GOT3 (cell line): ENCODE measurements around the gene NOM1.
"Not testable (repeated sequence)": the region's sequence is repeated elsewhere in the genome, so short reads cannot be mapped to it uniquely, and the experiment has no call there.

ENCODE experiments used
- DNase-seq: peaks from one replicate; lab custom pipeline; 2025; ENCODE audit warnings: mixed read lengths; lab: John Stamatoyannopoulos, UW

NOM1 gene

DNA sequence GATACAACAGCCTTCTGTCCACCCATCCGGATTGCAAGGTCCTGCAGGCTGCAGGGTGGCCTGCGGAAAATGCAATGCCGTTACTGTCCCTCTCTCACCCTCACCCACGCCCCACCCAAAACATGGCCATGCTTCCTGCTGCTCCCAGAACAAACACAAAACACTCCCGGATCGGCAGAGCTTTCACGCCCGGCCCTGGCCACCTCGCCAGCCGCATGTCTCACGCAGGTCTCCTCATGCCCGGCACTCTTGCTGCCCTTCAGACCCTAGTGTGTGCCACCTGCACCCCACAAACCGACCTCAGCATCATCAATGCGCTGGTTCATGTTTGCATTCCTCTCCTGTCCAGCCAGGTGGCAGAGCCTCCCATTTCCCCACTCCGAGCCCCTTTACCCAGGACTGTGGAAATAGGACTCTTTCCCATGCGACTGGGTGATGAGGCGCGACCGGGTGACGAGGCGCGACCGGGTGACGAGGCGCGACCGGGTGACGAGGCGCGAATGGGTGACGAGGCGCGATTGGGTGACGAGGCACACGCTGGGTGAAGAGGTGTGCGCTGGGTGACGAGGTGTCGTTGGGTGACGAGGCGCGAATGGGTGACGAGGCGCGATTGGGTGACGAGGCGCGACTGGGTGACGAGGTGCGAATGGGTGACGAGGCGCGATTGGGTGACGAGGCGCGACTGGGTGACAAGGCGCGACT lies 8.9 kb upstream of the NOM1 start:
- no peak for DNase-seq

GRCh38 chr7:156941393-156942182 lies 7.9 kb upstream of the NOM1 start:
- no peak for DNase-seq

- DNase-seq, result no peak
These were observed 6.8 kb upstream of the NOM1 start for GRCh38 chr7:156942708-156943090.

DNA sequence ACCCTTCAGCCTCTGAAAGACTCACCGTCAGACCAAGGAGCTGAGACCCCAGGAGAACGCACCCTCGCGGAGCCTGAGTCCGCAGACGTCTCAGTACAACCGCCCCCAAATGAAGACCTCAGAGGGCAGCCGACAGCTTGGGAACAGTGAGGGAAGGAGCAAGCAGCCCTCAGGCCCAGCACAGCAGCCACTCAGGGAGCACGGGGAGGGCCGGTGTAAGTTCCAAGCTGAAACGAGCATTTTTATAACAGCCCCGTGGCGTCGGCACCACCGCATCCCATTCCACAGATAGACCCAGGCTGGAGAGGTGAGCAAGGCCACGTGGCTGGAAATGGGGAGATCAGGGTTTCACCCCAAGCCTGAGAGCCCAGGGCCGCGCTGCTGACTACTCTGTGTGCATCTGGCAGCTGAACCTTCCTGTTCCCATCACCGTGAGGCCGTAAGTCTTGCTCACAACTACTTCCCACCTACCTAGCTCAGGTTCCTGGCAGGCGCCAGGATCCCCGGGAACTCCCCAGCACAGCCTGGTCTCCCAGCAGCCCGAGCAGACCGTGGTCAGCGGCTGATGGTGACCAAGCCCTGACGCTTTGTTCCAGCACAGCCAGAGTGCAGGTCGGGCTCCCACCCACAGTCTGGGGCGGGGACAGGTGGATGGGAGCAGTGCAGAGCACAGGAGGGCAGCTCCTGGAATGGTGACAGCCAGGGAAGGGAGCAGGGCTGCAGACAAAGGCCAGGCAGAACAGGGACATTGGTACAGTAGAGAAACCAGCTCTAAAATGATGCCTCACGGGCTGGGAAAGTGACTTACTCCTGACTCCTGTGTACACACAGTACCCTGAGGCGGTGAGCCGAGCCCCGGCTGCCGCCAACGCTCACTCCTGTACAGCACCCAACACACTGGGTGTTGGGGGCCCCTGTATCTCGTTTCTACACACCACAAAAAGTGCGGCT lies 6.1 kb upstream of the NOM1 start:
- no peak for DNase-seq

GRCh38 chr7:156944876-156945275 lies 4.6 kb upstream of the NOM1 start:
- DNase-seq, result no peak

DNA sequence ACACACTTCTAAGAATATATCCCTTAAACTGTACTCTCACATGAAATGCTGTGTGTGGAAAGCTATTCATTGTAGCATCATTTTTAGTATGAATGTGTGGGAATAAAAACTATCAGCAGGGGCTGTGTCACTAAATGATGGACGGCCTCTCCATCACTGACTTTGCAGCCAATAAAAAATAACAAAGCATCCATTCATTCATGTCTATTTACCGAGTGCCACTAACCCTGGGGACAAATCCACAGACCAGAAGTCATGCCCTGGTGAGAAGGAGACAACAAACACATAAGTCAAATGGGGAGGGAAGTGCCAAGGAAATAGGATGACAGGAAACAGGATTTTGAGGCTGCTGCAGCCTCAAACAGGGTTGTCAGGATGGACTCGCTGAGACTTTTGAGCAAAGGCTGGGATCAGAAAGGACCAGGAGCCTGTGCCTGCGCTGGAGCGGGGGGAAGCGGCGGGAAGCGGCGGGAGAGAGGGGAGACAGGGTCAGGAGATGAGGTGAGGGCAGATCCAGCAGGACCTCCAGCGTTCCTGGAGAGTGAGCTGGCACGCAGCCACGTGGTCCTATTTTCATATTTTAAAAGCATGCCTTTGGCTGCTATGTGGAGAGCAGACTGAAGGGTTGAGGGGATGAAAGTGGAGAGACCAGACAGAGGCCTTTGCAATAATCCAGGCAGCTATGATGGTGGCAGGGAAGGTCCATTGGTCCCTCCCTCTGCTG lies 2.2 kb upstream of the NOM1 start:
- DNase-seq, result no peak

GRCh38 chr7:156948361-156948760 lies 1.2 kb upstream of the NOM1 start:
- DNase-seq, result no peak

DNA sequence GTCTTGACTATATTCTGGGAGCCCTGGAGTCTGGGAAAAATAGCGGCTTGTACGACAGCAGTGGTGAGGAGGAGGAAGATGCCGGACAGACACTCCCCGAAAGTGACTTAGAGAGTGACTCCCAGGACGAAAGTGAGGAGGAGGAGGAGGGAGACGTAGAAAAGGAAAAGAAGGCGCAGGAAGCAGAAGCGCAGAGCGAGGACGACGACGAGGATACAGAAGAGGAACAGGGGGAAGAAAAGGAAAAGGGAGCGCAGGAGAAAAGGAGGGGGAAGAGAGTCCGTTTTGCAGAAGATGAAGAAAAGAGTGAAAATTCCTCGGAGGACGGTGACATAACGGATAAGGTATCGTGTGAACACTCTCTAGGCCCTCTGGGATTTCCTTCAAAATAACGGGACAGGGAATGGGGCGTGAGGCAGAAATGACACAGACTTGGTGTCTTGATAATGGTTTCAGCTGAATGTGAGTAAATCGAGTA lies 908 bp downstream of the NOM1 start:
- DNase-seq, result no peak

DNA sequence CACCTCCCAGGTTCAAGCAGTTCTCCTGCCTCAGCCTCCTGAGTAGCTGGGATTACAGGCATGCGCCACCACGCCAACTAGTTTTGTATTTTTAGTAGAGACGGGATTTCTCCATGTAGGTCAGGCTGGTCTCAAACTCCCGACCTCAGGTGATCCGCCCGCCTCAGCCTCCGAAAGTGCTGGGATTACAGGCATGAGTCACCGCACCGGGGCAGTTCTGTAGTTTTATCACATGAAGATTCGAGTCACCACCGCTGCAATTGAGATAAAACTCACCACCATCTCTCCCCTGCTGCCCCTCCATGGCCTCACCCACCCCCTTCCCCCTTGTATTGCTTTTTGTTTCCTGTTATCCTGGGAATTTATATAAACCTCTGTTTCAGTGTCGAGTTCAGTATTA lies 3.7 kb downstream of the NOM1 start:
- not testable (repeated sequence) for DNase-seq

- DNase-seq, result no peak
These were observed 5.4 kb downstream of the NOM1 start for GRCh38 chr7:156954941-156955340.

GRCh38 chr7:156956727-156957126 lies 7.2 kb downstream of the NOM1 start:
- DNase-seq, result no peak

DNA sequence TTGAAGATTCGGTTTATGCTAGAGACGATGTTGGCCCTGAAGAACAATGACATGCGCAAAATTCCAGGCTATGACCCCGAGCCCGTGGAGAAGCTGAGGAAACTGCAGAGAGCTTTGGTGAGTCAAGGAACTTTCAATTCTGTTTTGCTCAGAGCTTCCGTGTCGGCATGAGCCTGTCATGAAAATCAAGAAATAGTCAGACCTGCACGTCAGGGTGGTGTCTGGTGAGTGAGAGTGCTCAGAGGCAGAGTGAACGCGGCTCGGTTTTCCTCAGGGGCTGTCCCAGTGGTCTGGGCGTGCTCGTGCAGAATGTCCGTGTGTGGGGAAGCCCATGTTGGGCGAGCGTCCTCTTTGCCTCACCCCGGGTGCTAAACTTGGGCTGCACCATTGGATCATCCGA lies 12.6 kb downstream of the NOM1 start:
- no peak for DNase-seq

DNA sequence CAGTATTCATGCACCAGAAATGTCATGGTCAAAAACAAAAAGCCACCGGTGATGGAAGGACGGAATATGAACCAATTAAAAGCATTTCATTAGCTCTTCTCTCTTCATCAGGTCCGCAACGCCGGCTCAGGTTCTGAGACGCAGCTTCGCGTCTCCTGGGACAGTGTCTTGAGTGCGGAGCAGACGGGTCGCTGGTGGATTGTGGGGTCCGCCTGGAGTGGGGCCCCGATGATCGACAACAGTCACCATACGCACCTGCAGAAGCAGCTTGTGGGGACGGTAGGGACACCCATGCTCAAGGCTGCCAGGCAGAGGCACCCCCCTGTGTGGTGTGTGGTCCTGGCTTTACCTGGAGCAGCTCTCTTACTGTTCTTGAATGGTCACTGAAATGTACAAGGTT lies 13.4 kb downstream of the NOM1 start:
- no peak for DNase-seq

DNA sequence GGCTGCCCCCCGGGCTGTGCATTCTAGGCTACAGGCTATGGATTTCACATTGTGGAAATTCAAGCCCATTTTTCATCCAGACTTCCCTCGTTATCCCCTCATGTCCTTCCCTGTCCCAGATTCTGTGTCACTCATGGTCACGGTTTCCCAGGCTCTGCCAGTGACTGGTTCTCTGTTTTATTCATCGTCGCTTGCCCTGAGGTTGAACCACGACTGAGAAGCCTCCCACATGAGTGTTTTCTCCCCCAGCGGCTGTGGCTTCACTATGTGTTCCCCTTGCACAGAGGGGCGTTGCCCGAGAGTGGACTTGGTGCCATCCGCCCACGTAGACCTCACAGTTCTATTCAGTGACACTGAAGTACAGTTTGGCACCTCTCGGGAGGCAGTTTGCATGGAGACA lies 14.0 kb downstream of the NOM1 start:
- no peak for DNase-seq

DNA sequence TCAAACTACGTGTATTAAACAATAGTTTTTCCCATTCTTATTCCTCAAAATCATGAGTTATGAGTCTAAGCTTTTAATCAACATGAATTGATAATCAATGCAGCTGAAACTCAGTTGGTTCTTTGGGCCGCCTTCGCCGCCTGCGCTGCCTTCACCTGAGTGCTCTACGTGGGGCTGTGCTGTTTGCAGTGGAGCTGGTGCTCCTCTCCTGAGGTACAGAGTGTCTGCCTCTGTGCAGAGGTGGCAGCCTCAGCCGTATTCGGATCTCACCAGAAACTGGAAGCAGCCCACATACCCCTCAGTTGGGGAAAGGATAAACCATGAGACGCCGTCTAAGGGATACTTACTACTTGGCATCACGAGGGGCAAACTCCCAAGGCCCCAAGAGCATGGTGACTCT lies 15.5 kb downstream of the NOM1 start:
- no peak for DNase-seq

GRCh38 chr7:156966387-156966786 lies 16.9 kb downstream of the NOM1 start:
- DNase-seq, result no peak

- DNase-seq, result no peak
These were observed 18.7 kb downstream of the NOM1 start for GRCh38 chr7:156968183-156968582.

DNA sequence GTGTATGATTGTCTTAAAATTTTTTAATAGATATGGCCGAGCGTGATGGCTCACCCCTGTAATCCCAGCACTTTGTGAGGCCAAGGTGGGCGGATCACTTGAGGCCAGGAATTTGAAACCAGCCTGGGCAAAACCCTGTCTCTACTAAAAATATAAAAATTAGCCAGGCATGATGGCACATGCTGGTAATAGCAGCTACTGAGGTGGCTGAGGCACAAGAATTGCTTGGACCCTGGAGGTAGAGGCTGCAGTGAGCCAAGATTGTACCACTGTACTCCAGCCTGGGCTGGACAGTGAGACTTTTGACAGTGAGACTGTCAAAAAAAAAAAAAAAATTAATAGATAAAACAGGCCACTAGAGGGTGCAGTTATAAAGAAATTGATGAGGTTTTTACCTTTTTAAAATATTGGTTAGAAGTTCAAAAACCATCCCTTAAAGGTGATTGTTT lies 20.5 kb downstream of the NOM1 start:
- no peak for DNase-seq

DNA sequence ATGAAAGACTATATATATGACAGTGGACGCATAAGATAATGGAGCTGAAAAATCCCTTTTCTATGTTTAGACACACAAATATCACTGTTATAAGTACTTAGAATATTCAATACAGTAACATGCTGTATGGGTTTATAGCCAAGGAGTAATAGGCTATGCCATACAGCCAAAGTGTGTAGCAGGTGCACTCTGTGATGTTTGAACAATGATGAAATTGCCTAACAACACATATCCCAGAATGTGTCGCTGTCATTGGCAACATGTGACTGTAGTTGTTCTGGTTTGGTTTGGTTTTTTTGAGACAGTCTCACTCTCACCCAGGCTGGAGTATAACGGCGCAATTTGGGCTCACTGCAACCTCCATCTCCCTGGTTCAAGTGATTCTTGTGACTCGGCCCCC lies 26.1 kb downstream of the NOM1 start:
- no peak for DNase-seq

DNA sequence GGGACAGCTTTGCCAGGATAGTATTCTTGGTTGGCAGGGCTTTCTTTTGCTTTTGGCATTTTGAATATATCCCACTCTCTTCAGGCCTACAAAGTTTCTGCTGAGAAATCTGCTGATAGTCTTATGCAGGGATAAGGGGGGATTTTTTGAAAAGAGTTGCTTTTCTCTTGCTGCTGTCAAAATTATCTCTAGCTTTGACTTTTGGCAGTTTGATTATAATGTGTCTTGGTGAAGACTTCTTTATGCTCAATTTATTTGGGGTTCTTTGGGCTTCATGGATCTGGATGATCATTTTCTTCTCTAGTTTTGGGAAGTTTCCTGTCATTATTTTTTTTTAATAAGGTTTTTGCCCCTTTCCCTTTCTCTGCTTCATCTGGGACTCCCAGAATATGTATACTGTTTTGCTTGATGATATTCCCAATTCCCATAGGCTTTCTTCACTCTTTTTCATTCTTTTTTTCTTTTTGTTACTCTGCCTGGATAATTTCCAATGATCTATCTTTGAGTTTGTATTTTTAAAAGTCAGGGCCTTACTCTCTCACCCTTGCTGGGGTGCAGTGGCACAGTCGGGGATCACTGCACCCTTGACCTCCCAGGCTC lies 29.6 kb downstream of the NOM1 start:
- DNase-seq, result no peak

- no peak for DNase-seq
These were observed 30.2 kb downstream of the NOM1 start for GRCh38 chr7:156979711-156980110.
